Peyer's patch (tissue), 4 donors: Measurements from ENCODE around the gene ABLIM1.

ENCODE experiments used
- POLR2A ChIP-seq, 2 donors: fragments of 450-650 bp; IDR thresholded peaks; one replicate each; pipeline ENCODE4 v1.5.1; 2017; ENCODE audit warnings: antibody characterized with exemption in 2 of 2, mild to moderate bottlenecking in 2 of 2, moderate library complexity in 2 of 2
- TF ChIP-seq, protein P1 (sequence below), 6 experiments: fragments of 450-650 bp in 4 of 6; fragments of 200-600 bp in 2 of 6; sonication (generic) in 1 of 6; IDR thresholded peaks; one replicate each; pipeline ENCODE4 v1.5.1; 2017 to 2019; ENCODE audit warnings: antibody characterized with exemption in 6 of 6, mild to moderate bottlenecking in 3 of 6, moderate library complexity in 1 of 6

DNA sequence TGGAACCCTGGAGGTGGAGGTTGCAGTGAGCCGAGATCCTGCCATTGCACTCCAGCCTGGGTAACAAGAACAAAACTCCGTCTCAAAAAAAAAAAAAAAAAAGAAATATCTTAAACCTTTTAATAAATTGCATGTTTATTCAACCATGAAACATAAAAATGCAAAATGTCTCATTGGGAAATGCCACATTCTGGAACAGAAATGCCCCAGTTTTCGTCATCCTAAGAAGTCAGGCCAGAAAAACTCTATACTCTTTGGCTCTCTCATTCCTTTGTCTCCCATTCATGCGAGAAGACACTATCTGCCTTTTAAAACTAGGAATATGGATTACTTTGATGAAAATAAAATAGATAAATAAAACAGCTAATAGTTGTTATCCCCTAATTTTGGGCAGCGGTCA is 21.5 kb upstream of the ABLIM1 start:
- no peak for TF ChIP-seq POLR2A (IDR thresholded peaks at IDR 0.05)
- TF ChIP-seq, protein P1, sequence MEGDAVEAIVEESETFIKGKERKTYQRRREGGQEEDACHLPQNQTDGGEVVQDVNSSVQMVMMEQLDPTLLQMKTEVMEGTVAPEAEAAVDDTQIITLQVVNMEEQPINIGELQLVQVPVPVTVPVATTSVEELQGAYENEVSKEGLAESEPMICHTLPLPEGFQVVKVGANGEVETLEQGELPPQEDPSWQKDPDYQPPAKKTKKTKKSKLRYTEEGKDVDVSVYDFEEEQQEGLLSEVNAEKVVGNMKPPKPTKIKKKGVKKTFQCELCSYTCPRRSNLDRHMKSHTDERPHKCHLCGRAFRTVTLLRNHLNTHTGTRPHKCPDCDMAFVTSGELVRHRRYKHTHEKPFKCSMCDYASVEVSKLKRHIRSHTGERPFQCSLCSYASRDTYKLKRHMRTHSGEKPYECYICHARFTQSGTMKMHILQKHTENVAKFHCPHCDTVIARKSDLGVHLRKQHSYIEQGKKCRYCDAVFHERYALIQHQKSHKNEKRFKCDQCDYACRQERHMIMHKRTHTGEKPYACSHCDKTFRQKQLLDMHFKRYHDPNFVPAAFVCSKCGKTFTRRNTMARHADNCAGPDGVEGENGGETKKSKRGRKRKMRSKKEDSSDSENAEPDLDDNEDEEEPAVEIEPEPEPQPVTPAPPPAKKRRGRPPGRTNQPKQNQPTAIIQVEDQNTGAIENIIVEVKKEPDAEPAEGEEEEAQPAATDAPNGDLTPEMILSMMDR (IDR thresholded peaks at IDR 0.05), result no peak
